GM15510 (cell line): ENCODE results near the gene OSMR.

Experiments
- POLR2A ChIP-seq: IDR thresholded peaks from 3 replicates; pipeline ENCODE4 v1.6.1; 2011; ENCODE audit warnings: borderline replicate concordance; ENCODE audit not compliant: insufficient read length; ENCODE audit errors: extremely low read depth

OSMR gene

DNA sequence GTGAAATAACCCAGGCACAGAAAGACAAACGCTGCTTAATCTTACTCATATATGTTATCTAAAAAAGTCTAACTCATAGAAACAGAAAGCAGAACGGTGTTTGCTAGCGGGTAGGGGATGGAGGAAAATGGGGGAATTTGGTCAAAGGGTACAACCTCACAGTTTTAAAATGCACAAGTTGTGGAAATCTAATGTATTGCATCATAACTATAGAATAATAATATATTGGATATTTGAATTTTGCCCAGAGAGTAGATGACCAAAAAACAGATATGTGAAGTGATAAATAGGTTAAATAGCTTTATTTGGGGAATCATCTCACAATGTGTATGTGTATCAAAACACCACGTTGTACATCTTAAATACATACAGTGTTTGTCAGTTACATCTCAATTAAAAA lies 22.3 kb upstream of the OSMR start:
- TF ChIP-seq POLR2A, result no peak

DNA sequence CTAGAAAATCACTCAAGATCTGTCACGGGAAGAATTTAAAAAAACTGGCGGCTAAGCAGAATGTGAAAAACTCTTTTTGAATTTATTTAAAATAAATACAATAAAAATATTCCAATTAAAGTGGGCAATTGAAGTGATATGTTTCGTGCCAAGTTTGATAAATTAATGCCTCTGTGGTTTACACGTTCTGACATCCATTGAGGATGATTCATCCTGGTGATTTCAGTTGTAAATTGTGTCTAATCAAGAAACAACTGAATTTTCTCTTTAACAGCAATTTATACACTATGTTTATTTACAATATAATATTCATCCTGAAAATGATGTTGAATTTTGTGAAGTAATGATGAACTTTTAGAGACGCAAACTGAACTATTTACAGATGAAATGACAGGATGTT lies 21.0 kb upstream of the OSMR start:
- no peak for TF ChIP-seq POLR2A

GRCh38 chr5:38825494-38825893 lies 20.3 kb upstream of the OSMR start:
- TF ChIP-seq POLR2A, result no peak

DNA sequence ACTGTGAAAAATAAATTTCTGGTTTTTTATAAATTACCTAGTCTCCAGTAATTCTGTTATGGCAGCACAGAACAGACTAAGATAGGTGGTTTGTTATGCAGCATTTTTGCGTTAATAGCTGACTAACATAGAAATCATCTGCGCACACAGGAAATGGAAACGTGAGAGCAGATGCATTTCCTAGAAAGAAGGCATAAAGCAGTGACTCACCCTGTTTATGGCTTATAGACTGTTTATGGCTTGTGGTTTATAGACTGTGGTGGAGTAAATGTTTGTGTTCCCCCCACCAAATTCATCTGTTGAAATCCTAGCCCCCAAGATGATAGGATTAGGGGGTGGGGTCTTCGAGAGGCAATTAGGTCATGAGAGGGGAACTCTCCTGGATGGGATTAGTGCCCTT lies 18.3 kb upstream of the OSMR start:
- TF ChIP-seq POLR2A, result no peak

DNA sequence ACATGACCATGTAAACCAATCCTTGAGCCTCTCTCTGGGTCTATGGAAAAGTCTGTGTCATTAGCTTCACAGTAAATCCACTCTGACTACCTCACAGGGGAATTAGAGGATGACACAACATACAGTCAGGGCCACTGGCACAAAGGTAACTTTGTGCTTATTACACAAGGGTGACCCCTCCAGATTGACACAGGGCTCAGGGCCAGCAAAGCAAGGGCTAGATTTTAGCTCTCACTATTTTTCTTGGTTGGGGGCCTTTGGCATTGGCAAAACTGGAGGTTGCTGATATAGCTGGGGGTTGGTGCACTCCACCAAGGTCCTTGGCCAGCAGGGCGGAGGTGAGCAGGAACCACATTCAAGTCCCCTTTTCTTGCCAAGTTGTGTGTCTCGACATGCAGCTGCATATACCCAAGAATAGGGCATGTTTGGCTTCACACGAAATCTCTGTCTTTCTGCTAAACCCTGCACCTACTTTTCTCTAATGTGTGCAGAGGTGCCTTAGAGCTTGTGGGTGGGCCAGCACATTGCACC lies 15.2 kb upstream of the OSMR start:
- TF ChIP-seq POLR2A, result no peak

DNA sequence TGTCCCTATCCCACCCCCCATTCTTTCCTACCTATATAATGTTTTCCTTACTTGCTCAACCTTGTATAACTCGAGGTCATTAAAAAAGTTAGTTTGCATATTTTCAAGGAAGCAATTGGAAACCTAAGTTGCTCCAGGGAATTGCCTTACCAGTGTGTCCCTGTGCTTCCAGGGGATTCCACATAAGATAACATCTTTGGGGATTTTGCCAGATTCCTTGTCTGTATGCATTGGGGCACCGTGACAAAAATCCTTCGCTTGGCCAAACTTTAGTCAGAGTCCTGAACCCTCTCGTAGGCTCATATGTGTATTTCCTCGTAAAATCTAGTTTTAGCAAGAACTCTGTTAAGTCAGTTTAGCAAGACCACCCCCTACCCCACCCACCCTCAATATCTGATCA lies 14.7 kb upstream of the OSMR start:
- no peak for TF ChIP-seq POLR2A

- no peak for TF ChIP-seq POLR2A
Measured at GRCh38 chr5:38831909-38832308, 13.9 kb upstream of the OSMR start.

DNA sequence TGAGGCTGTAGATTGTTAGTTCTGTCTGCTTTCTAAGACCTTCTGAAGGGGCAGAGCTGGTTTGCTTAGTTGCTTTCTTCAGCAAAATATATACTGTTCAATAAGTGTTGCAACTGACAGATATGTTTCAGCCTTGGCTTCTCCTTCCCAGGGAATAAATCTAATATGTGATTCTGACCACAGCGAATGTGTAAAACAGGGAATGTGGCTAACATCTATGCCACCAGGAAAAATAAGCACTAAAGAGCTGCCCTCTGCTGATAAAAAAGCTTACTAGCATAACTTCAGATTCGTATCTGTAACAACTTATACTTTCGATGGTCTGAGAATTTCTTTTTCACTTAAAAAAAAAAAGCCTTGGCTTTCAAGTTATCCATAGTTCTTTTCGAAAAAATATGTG lies 13.0 kb upstream of the OSMR start:
- TF ChIP-seq POLR2A, result no peak

DNA sequence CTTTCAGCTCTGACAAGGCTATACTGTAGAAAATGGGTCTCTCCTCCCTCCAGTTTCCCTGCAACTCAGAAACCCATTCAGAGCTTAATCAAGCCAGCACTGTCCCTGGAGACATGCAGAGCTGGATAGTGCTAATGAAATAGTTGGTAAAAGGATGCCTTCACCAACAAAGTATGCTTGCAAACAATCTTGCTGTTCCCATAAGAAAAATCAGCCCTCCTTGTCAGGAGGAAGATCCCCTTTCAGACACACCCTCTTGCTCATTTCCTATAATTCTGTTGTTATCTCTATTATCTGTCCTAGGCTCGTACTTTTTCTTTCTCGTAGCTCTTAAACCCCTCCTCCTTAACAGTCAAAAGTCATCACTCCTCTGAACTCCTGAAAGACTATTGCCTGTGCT lies 9.9 kb upstream of the OSMR start:
- no peak for TF ChIP-seq POLR2A

DNA sequence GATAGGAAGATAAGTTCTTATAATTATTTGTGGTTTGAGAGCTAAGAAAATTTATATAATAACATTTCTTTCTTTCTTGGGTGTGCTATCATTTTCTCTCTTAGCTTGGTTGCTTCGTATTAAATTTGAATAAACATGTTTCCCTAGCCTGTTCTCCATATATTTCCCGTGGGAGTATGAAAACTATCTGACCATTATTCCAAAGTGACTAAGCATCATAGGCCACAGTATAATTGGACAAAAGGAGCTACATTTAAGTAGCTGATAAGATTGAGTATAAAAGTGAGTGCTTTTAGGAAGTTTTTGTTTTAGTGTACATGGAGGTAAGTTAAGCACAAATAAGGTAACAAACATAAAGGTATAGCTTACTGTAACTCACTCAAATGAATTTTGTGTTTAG lies 8.4 kb upstream of the OSMR start:
- TF ChIP-seq POLR2A, result no peak

DNA sequence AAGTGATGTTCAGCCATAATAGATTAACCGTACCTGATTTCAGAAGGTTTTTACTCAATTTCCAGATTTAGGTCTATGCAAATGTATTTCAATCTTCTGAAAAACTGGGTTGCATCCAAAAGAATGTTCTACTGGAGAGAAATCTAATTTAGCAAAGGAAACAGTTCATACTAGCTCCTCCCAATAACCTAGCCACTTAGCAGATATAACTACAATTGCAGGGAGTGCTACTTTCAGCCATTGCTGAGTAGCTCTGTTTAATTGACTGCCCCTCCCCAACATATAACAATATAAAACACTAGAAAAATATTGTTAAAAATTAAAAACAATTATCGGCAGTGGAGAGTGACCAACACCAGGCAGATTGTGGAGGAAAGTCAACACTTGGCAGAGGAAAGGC lies 7.9 kb upstream of the OSMR start:
- no peak for TF ChIP-seq POLR2A

DNA sequence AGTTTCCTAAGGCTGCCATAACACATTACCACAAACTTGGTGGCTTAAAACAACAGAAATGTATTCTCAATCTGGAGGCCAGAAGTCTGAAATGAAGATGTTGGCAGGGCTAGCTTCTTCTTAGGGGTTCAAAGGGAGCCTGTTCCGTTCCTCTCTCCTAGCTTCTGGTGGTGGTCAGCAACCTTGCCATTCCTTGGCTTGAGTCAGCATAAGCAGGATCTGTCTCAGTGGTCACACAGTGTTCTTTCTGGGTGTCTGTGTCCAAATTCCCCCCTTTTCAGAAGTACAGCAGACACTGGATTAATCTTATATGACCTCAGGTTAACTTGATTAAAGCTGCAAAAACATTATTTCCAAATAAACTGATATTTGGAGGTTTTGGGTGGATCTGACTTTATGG lies 2.1 kb upstream of the OSMR start:
- TF ChIP-seq POLR2A, result no peak

GRCh38 chr5:38846379-38847011 lies 683 bp downstream of the OSMR start:
- TF ChIP-seq POLR2A, result no peak

DNA sequence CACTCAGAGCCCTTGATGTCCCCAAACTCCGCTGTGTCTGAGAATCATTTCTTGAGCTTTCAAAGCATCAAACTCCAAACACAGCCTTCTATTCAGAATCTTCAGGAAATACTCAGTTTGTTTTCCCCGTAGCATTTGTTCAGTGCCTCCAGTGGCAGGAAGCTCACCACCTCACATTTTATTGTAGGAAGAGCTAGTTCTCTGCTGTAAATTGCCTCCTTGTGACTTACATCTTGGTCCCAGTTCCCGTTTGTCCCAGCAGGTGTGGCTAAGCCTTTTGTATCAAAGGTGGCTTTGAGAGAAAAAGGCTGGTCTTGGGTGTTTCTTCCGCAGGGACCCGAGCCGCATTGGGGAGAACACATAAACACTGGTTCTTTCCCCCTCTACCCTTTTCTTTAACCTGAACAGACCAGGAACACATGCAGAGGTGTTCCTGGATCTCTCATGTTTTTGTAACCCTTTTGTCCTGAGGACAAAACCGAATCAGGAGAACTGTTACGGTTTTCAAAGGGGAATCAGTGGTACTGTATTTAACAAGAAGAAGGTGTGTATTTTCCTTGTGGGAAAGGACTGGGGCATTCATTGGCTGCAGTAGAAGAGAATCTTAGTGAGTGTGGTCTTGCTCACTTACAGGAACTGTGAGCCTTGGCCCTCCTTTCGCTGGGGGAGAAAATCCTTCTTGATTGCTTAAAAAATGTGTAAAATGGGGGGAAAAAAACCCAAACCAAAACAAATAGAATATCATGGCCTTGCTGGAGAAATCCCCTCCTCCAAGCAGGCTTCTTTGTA lies 1.9 kb downstream of the OSMR start:
- no peak for TF ChIP-seq POLR2A

DNA sequence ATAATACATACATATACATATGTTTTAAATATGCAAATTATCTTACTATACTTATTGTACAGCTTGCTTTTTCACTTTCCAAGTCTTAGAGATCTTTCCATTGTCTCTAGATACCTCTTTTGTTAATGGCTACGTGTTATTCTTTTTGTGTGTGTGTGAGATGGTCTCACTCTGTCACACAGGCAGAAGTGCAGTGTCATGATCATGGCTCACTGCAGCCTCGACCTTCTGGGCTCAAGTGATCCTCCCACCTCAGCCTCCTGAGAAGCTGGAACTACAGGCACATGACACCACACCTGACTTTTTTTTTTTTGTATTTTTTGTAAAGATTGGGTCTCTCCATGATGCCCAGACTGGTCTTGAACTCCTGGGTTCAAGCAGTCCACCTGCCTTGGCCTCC lies 2.8 kb downstream of the OSMR start:
- TF ChIP-seq POLR2A, result no peak
